Fibroblast of lung (primary cell): ENCODE data around the gene KCTD10. TPM values are rescaled to one million over a fixed set of nuclear protein-coding genes. Genes with fewer than 3 reads are reported as not detected.

Experiments used
- DNase-seq, 2 donors: peaks; one replicate each; pipeline versions ENCODE4 v3.0.0 to v3.0.0-alpha.2; 2010; ENCODE audit warnings: low read depth in 2 of 2
- H2AFZ ChIP-seq: 2 replicates; pipeline ENCODE4 v1.5.1; 2012; ENCODE audit warnings: low read length, control low read depth, inconsistent platforms
- H3K27ac ChIP-seq: 2 replicates; pipeline ENCODE4 v1.5.1; 2011; ENCODE audit warnings: low read length, control low read depth; ENCODE audit not compliant: insufficient read depth
- H3K27me3 ChIP-seq: 2 replicates; pipeline ENCODE4 v1.5.1; 2011; ENCODE audit warnings: mild to moderate bottlenecking, low read length; ENCODE audit not compliant: control insufficient read depth, insufficient read depth
- H3K36me3 ChIP-seq: 2 replicates; pipeline ENCODE4 v1.5.1; 2011; ENCODE audit warnings: low read length; ENCODE audit not compliant: control insufficient read depth, insufficient read depth
- H3K4me1 ChIP-seq: 2 replicates; pipeline ENCODE4 v1.5.1; 2011; ENCODE audit warnings: low read length; ENCODE audit not compliant: control insufficient read depth, insufficient read depth; ENCODE audit errors: extremely low read depth
- H3K4me2 ChIP-seq: 2 replicates; pipeline ENCODE4 v1.5.1; 2011; ENCODE audit warnings: low read length, control low read depth; ENCODE audit not compliant: insufficient read depth; ENCODE audit errors: extremely low read depth
- H3K4me3 ChIP-seq, 4 experiments: fragments of 200-600 bp in 1 of 4; sonication (generic) in 1 of 4; replicated peaks in 1 of 4; 2 replicates each; pipeline ENCODE4 v1.5.1; 2011 to 2016; ENCODE audit warnings: low read length in 4 of 4, low read depth in 3 of 4, mild to moderate bottlenecking in 3 of 4, control low read depth in 2 of 4, inconsistent platforms in 1 of 4, mixed read lengths in 1 of 4; ENCODE audit not compliant: insufficient read depth in 1 of 4; ENCODE audit errors: control extremely low read depth in 1 of 4
- H3K79me2 ChIP-seq: 2 replicates; pipeline ENCODE4 v1.5.1; 2012; ENCODE audit warnings: mild to moderate bottlenecking, low read length, inconsistent platforms; ENCODE audit not compliant: control insufficient read depth, insufficient read depth
- H3K9ac ChIP-seq: 2 replicates; pipeline ENCODE4 v1.5.1; 2011; ENCODE audit warnings: mild to moderate bottlenecking, low read length, control low read depth; ENCODE audit not compliant: insufficient read depth
- H3K9me3 ChIP-seq: 2 replicates; pipeline ENCODE4 v1.5.1; 2012; ENCODE audit warnings: low read depth, low read length; ENCODE audit not compliant: control insufficient read depth, insufficient read depth
- H4K20me1 ChIP-seq: 2 replicates; pipeline ENCODE4 v1.5.1; 2011; ENCODE audit warnings: low read length; ENCODE audit not compliant: control insufficient read depth, insufficient read depth; ENCODE audit errors: extremely low read depth
- CTCF ChIP-seq, 2 donors: IDR thresholded peaks in 1 of 2; conservative IDR thresholded peaks in 1 of 2; 1 replicate in 1 of 2; 2 replicates in 1 of 2; pipeline ENCODE4 v1.5.1; 2011 to 2012; ENCODE audit warnings: low read length in 2 of 2, control low read depth in 1 of 2, inconsistent platforms in 1 of 2, low read depth in 1 of 2, mild to moderate bottlenecking in 1 of 2
- EZH2 ChIP-seq: IDR thresholded peaks from 2 replicates; pipeline ENCODE4 v1.5.1; 2012; ENCODE audit warnings: low read length, control low read depth, mild to moderate bottlenecking; ENCODE audit errors: missing control alignments
- polyA plus RNA-seq, 2 donors: library from polyadenylated mRNA; depleted of rRNA in 1 of 2; stranded (reverse) in 1 of 2; unstranded in 1 of 2; fragments of >200 nt; gene quantifications; 2 replicates each; pipeline ENCODE4 v1.2.1, GENCODE V29; 2011 to 2012; ENCODE audit warnings: missing spikeins in 1 of 2
- total RNA-seq: library from RNA; depleted of rRNA; stranded (reverse); fragments of >200 nt; gene quantifications from 2 replicates; pipeline ENCODE4 v1.2.1, GENCODE V29; 2014

The KCTD10 gene
- total and polyA plus RNA-seq, 2 donors (not counting 1 experiment from before 2014, with no cell fraction given), result 106 to 190 TPM

- H3K9me3 ChIP-seq, result no peaks in the 10 kb centered on the region
- H3K36me3 ChIP-seq, result peaks cover 27% of the 10 kb centered on the region
- peak overlapping the region; percentile 99 for H3K27ac ChIP-seq
- TF ChIP-seq CTCF (conservative IDR thresholded peaks at IDR 0.05 in 1 of 2, IDR thresholded peaks at IDR 0.05 in 1 of 2; ENCODE audit: low read depth in 1 of 2, low read length in 2 of 2) (no peak), EZH2 (no peak)
- H3K79me2 ChIP-seq, result peaks cover 67% of the 10 kb centered on the region
- peak overlapping the region in 2 of 4 experiments; percentile 16 to 18 for H3K4me3 ChIP-seq
- H3K4me2 ChIP-seq, result peak overlapping the region; percentile 60
- no peaks in the 10 kb centered on the region for H4K20me1 ChIP-seq
- peak; percentile 52 to 54 for DNase-seq
- H3K4me1 ChIP-seq, result peaks cover 51% of the 10 kb centered on the region
- no peak overlapping the region for H2AFZ ChIP-seq
- H3K27me3 ChIP-seq, result no peaks in the 10 kb centered on the region
- H3K9ac ChIP-seq, result no peak overlapping the region
These were observed 18.3 kb downstream of the KCTD10 start for GRCh38 chr12:109458771-109459208.

- H3K9ac ChIP-seq, result no peak overlapping the region
- DNase-seq, result peak; percentile 60 to 89
- H3K4me3 ChIP-seq, result no peak overlapping the region
- H3K4me1 ChIP-seq, result peaks cover 47% of the 10 kb centered on the region
- no peaks in the 10 kb centered on the region for H3K27me3 ChIP-seq
- no peak overlapping the region for H2AFZ ChIP-seq
- no peaks in the 10 kb centered on the region for H3K9me3 ChIP-seq
- peaks cover 27% of the 10 kb centered on the region for H3K36me3 ChIP-seq
- H3K4me2 ChIP-seq, result peak overlapping the region; percentile 45
- no peaks in the 10 kb centered on the region for H4K20me1 ChIP-seq
- H3K79me2 ChIP-seq, result peaks cover 70% of the 10 kb centered on the region
- TF ChIP-seq EZH2 (no peak), CTCF (conservative IDR thresholded peaks at IDR 0.05 in 1 of 2, IDR thresholded peaks at IDR 0.05 in 1 of 2; ENCODE audit: low read depth in 1 of 2, low read length in 2 of 2) (no peak)
- peak overlapping the region; percentile 99 for H3K27ac ChIP-seq
These were observed 19.0 kb downstream of the KCTD10 start for GRCh38 chr12:109458086-109458485.

- peaks cover 28% of the 10 kb centered on the region for H3K4me1 ChIP-seq
- peaks cover 68% of the 10 kb centered on the region for H3K79me2 ChIP-seq
These were observed 21.4 kb downstream of the KCTD10 start for GRCh38 chr12:109455706-109456105.

More at GRCh38 chr12:109455706-109456105, 21.4 kb downstream of the KCTD10 start:
- Histone ChIP-seq H2AFZ (no peak overlapping the region), H3K9ac (no peak overlapping the region), H3K4me2 (no peak overlapping the region), H3K27me3 (no peaks in the 10 kb centered on the region), H4K20me1 (no peaks in the 10 kb centered on the region), H3K27ac (no peak overlapping the region), H3K9me3 (no peaks in the 10 kb centered on the region), H3K4me3 (no peak overlapping the region), H3K36me3 (peaks cover 31% of the 10 kb centered on the region)
- no peak for DNase-seq
- no peak for TF ChIP-seq CTCF (conservative IDR thresholded peaks at IDR 0.05 in 1 of 2, IDR thresholded peaks at IDR 0.05 in 1 of 2; ENCODE audit: low read depth in 1 of 2, low read length in 2 of 2)
- TF ChIP-seq EZH2, result no peak
